ENCODE measurements around the gene MECP2. TPM values are rescaled to one million over a fixed set of nuclear protein-coding genes. Genes with fewer than 3 reads are reported as not detected.

MECP2 gene
- total and polyA plus RNA-seq, 12 donors = 14.0 to 39.3 (median 36.2) TPM

- 78 to 82% methylated on average over 14 to 15 of the region's 15 CpGs for WGBS, 2 donors
- H3K27me3 ChIP-seq = peaks cover 0 to 59% (median 0%) of the 10 kb centered on the region in 7 donors
- no peaks in the 10 kb centered on the region for H3K9me3 ChIP-seq
- ATAC-seq = no peak
- no peak for TF ChIP-seq CTCF (IDR thresholded peaks at IDR 0.05)
- H3K36me3 ChIP-seq = peaks cover 0 to 40% (median 0%) of the 10 kb centered on the region in 9 donors
- peaks cover 0 to 30% (median 9%) of the 10 kb centered on the region in 9 donors for H3K4me1 ChIP-seq
- H3K4me3 ChIP-seq = peak overlapping the region; percentile 35 to 63 (median 58)
- intact Hi-C loops (cut with DNase I) = loop anchor here in 1 of 10 donors (5.0 kb wide), 1 partner anchor 34 kb away; no protein-coding TSS in a partner anchor
- no peak for DNase-seq
- H3K27ac ChIP-seq = peak overlapping the region in 7 of 10 donors; percentile 57 to 91 (median 89)
These were observed 78.9 kb downstream of the MECP2 start for GRCh38 chrX:154018518-154019060.

GRCh38 chrX:154017766-154018517 is 79.6 kb downstream of the MECP2 start:
- DNase-seq (no peak), ATAC-seq (no peak)
- WGBS, 2 donors = 89 to 93% methylated on average over 23 to 26 of the region's 26 CpGs
- H3K36me3 ChIP-seq = peaks cover 0 to 46% (median 0%) of the 10 kb centered on the region in 9 donors
- H3K4me1 ChIP-seq = peaks cover 0 to 30% (median 9%) of the 10 kb centered on the region in 9 donors
- peak overlapping the region in 1 of 10 donors; percentile 91 for H3K27ac ChIP-seq
- no peaks in the 10 kb centered on the region for H3K9me3 ChIP-seq
- no peak for TF ChIP-seq CTCF (IDR thresholded peaks at IDR 0.05)
- intact Hi-C loops (cut with DNase I) = loop anchor here in 1 of 10 donors (5.0 kb wide), 1 partner anchor 34 kb away; no protein-coding TSS in a partner anchor
- H3K4me3 ChIP-seq = peak overlapping the region in 1 of 10 donors; percentile 62
- peaks cover 0 to 59% (median 0%) of the 10 kb centered on the region in 7 donors for H3K27me3 ChIP-seq

- Histone ChIP-seq H3K4me1 (peaks cover 0 to 24% (median 9%) of the 10 kb centered on the region in 9 donors), H3K4me3 (no peak overlapping the region), H3K36me3 (peaks cover 0 to 60% (median 0%) of the 10 kb centered on the region in 9 donors), H3K9me3 (no peaks in the 10 kb centered on the region), H3K27me3 (peaks cover 0 to 62% (median 0%) of the 10 kb centered on the region in 7 donors), H3K27ac (no peak overlapping the region)
- DNase-seq = no peak
- TF ChIP-seq CTCF (IDR thresholded peaks at IDR 0.05) = no peak
- no peak for ATAC-seq
- 91 to 92% methylated on average over 21 to 24 of the region's 24 CpGs for WGBS, 2 donors
- intact Hi-C loops (cut with DNase I) = loop anchor here in 1 of 10 donors (5.0 kb wide), 1 partner anchor 36 kb away; no protein-coding TSS in a partner anchor
These were observed 81.0 kb downstream of the MECP2 start for GRCh38 chrX:154016366-154017076.
